Non-pigmented ciliary epithelial cell (primary cell): ENCODE results near the gene UROC1.

ENCODE experiments used
- DNase-seq: peaks from one replicate; pipeline ENCODE4 v3.0.0-alpha.2; 2010; ENCODE audit warnings: low read depth

UROC1 gene

GRCh38 chr3:126494970-126495230 lies 22.7 kb downstream of the UROC1 start:
- DNase-seq = no peak

GRCh38 chr3:126494204-126494969 lies 23.2 kb downstream of the UROC1 start:
- DNase-seq = no peak

GRCh38 chr3:126493739-126494138 lies 23.8 kb downstream of the UROC1 start:
- DNase-seq = no peak

- DNase-seq = no peak
Measured at GRCh38 chr3:126493051-126493450, 24.5 kb downstream of the UROC1 start.

GRCh38 chr3:126491221-126492013 lies 26.2 kb downstream of the UROC1 start:
- no peak for DNase-seq

- DNase-seq = no peak
Measured at GRCh38 chr3:126490619-126491018, 27.0 kb downstream of the UROC1 start.

- no peak for DNase-seq
Measured at GRCh38 chr3:126488886-126489569, 28.5 kb downstream of the UROC1 start.

- DNase-seq = no peak
Measured at GRCh38 chr3:126488185-126488584, 29.4 kb downstream of the UROC1 start.

- DNase-seq = no peak
Measured at GRCh38 chr3:126487151-126487771, 30.3 kb downstream of the UROC1 start.

- no peak for DNase-seq
Measured at GRCh38 chr3:126486360-126486847, 31.2 kb downstream of the UROC1 start.

GRCh38 chr3:126485956-126486355 lies 31.6 kb downstream of the UROC1 start:
- no peak for DNase-seq

GRCh38 chr3:126485176-126485897 lies 32.2 kb downstream of the UROC1 start:
- no peak for DNase-seq

- no peak for DNase-seq
Measured at GRCh38 chr3:126484662-126485061, 32.9 kb downstream of the UROC1 start.

GRCh38 chr3:126484148-126484547 lies 33.4 kb downstream of the UROC1 start:
- DNase-seq = no peak

GRCh38 chr3:126483321-126483761 lies 34.2 kb downstream of the UROC1 start:
- DNase-seq = no peak

GRCh38 chr3:126482503-126483255 lies 34.9 kb downstream of the UROC1 start:
- no peak for DNase-seq

- DNase-seq = no peak
Measured at GRCh38 chr3:126481808-126482502, 35.6 kb downstream of the UROC1 start.

- DNase-seq = no peak
Measured at GRCh38 chr3:126480861-126481260, 36.7 kb downstream of the UROC1 start.

GRCh38 chr3:126480206-126480605 lies 37.4 kb downstream of the UROC1 start:
- DNase-seq = no peak

GRCh38 chr3:126479642-126480041 lies 37.9 kb downstream of the UROC1 start:
- DNase-seq = no peak
